HEK293 (cell line): Measurements from ENCODE around the gene KCNA1.

Experiments
- KLF16 ChIP-seq: fragments of 450-650 bp; formaldehyde crosslinking; IDR thresholded peaks from 2 replicates; pipeline ENCODE4 v1.5.1; 2017; ENCODE audit warnings: missing biosample characterization, missing genetic modification characterization
- SETDB1 ChIP-seq: IDR thresholded peaks from one replicate; pipeline ENCODE4 v1.6.1; 2017; ENCODE audit warnings: mild to moderate bottlenecking, low read length, moderate library complexity, mixed read lengths; ENCODE audit not compliant: insufficient read length
- WT1 ChIP-seq: fragments of 450-650 bp; formaldehyde crosslinking; IDR thresholded peaks from 2 replicates; pipeline ENCODE4 v1.5.1; 2016; ENCODE audit warnings: missing biosample characterization, missing genetic modification characterization
- ZBTB21 ChIP-seq: fragments of 450-650 bp; formaldehyde crosslinking; IDR thresholded peaks from 2 replicates; pipeline ENCODE4 v1.5.1; 2017; ENCODE audit warnings: missing biosample characterization, missing genetic modification characterization
- ZNF138 ChIP-seq: fragments of 450-650 bp; formaldehyde crosslinking; IDR thresholded peaks from 2 replicates; pipeline ENCODE4 v1.5.1; 2016; ENCODE audit warnings: missing biosample characterization, missing genetic modification characterization, borderline replicate concordance
- ZNF274 ChIP-seq, 2 experiments: fragments of 200-500 bp in 1 of 2; fragments of 450-650 bp in 1 of 2; sonication (Bioruptor generic) in 1 of 2; formaldehyde crosslinking in 1 of 2; IDR thresholded peaks; 2 replicates each; pipeline versions ENCODE4 v1.5.1 to v1.6.1; 2014 to 2016; ENCODE audit warnings: borderline replicate concordance in 1 of 2, inconsistent platforms in 1 of 2, low read length in 1 of 2, missing biosample characterization in 1 of 2, missing genetic modification characterization in 1 of 2
- ZNF423 ChIP-seq: fragments of 450-650 bp; formaldehyde crosslinking; IDR thresholded peaks from 2 replicates; pipeline ENCODE4 v1.5.1; 2016; ENCODE audit warnings: missing biosample characterization, missing genetic modification characterization
- TF ChIP-seq, protein P1 (sequence below): fragments of 450-650 bp; formaldehyde crosslinking; IDR thresholded peaks from 2 replicates; pipeline ENCODE4 v1.5.1; 2017; ENCODE audit warnings: missing biosample characterization, missing genetic modification characterization
- TF ChIP-seq, protein P2 (sequence below): fragments of 450-650 bp; formaldehyde crosslinking; IDR thresholded peaks from 2 replicates; pipeline ENCODE4 v1.5.1; 2016; ENCODE audit warnings: missing biosample characterization, missing genetic modification characterization
- TF ChIP-seq, protein P3 (sequence below): fragments of 450-650 bp; formaldehyde crosslinking; IDR thresholded peaks from 2 replicates; pipeline ENCODE4 v1.5.1; 2016; ENCODE audit warnings: missing biosample characterization, missing genetic modification characterization

DNA sequence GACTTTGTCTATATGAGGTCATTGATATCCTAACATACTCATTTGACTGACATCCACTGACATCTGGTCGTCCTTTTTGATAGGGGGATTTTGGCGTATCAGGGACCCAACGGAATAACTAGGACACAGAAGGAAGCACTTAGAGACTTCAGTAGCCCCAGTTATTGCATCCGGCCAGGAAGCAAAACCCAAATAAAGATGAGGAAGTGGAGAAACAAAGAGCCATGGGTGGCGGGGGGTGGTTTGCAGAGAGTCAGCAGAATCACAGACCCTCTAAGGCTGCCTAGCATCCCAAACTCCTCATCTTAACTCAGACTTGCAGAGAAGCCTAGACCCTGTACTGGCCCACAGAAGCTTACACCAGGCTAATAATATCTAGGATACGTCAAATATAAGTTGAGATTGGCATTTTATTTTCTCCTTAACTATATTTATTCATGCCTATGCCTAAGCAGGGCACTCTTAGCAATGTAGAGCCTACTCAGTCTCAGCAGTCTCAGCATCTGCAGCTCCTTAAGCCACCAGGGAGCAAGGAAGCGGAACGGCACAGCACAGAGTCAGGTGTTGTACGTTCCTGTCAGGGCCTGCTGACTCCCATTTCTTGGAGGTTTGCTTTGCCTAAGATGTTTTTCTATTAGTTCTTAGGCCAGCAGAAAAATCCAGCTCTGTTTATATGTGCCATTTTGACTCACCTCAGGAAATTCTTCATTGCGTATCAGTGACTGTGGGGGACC lies 45.1 kb downstream of the KCNA1 start:
- no peak for TF ChIP-seq ZBTB21 (tag by site-specific recombination)
- no peak for TF ChIP-seq SETDB1
- TF ChIP-seq, protein P1, sequence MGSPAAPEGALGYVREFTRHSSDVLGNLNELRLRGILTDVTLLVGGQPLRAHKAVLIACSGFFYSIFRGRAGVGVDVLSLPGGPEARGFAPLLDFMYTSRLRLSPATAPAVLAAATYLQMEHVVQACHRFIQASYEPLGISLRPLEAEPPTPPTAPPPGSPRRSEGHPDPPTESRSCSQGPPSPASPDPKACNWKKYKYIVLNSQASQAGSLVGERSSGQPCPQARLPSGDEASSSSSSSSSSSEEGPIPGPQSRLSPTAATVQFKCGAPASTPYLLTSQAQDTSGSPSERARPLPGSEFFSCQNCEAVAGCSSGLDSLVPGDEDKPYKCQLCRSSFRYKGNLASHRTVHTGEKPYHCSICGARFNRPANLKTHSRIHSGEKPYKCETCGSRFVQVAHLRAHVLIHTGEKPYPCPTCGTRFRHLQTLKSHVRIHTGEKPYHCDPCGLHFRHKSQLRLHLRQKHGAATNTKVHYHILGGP (tag by site-specific recombination) = no peak
- TF ChIP-seq ZNF423 (tag by site-specific recombination) = no peak
- TF ChIP-seq, protein P2, sequence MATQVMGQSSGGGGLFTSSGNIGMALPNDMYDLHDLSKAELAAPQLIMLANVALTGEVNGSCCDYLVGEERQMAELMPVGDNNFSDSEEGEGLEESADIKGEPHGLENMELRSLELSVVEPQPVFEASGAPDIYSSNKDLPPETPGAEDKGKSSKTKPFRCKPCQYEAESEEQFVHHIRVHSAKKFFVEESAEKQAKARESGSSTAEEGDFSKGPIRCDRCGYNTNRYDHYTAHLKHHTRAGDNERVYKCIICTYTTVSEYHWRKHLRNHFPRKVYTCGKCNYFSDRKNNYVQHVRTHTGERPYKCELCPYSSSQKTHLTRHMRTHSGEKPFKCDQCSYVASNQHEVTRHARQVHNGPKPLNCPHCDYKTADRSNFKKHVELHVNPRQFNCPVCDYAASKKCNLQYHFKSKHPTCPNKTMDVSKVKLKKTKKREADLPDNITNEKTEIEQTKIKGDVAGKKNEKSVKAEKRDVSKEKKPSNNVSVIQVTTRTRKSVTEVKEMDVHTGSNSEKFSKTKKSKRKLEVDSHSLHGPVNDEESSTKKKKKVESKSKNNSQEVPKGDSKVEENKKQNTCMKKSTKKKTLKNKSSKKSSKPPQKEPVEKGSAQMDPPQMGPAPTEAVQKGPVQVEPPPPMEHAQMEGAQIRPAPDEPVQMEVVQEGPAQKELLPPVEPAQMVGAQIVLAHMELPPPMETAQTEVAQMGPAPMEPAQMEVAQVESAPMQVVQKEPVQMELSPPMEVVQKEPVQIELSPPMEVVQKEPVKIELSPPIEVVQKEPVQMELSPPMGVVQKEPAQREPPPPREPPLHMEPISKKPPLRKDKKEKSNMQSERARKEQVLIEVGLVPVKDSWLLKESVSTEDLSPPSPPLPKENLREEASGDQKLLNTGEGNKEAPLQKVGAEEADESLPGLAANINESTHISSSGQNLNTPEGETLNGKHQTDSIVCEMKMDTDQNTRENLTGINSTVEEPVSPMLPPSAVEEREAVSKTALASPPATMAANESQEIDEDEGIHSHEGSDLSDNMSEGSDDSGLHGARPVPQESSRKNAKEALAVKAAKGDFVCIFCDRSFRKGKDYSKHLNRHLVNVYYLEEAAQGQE = no peak
- no peak for TF ChIP-seq ZNF138
- no peak for TF ChIP-seq KLF16 (tag by site-specific recombination)
- TF ChIP-seq, protein P3, sequence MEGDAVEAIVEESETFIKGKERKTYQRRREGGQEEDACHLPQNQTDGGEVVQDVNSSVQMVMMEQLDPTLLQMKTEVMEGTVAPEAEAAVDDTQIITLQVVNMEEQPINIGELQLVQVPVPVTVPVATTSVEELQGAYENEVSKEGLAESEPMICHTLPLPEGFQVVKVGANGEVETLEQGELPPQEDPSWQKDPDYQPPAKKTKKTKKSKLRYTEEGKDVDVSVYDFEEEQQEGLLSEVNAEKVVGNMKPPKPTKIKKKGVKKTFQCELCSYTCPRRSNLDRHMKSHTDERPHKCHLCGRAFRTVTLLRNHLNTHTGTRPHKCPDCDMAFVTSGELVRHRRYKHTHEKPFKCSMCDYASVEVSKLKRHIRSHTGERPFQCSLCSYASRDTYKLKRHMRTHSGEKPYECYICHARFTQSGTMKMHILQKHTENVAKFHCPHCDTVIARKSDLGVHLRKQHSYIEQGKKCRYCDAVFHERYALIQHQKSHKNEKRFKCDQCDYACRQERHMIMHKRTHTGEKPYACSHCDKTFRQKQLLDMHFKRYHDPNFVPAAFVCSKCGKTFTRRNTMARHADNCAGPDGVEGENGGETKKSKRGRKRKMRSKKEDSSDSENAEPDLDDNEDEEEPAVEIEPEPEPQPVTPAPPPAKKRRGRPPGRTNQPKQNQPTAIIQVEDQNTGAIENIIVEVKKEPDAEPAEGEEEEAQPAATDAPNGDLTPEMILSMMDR (tag by site-specific recombination) = no peak
- TF ChIP-seq WT1 (tag by site-specific recombination) = no peak
- no peak for TF ChIP-seq ZNF274 (IDR thresholded peaks at IDR 0.05; ENCODE audit: low read length)
- TF ChIP-seq ZNF274 (tag by site-specific recombination; IDR thresholded peaks at IDR 0.05; ENCODE audit: borderline replicate concordance) = no peak
